ENCODE measurements around the gene SFMBT2.
"Not testable (repeated sequence)": the region's sequence is repeated elsewhere in the genome, so short reads cannot be mapped to it uniquely, and the experiment has no call there.

Gene SFMBT2

GRCh38 chr10:7401156-7401555, 9.7 kb downstream of the SFMBT2 start:
- no peak for DNase-seq (ENCODE audit: low read depth)

GRCh38 chr10:7400068-7400715, 10.6 kb downstream of the SFMBT2 start:
- no peak for DNase-seq (ENCODE audit: low read depth)

GRCh38 chr10:7399533-7399932, 11.3 kb downstream of the SFMBT2 start:
- DNase-seq (ENCODE audit: low read depth): no peak

- no peak for DNase-seq (ENCODE audit: low read depth)
Observed at GRCh38 chr10:7397049-7398035, 13.5 kb downstream of the SFMBT2 start.

GRCh38 chr10:7392301-7392700, 18.5 kb downstream of the SFMBT2 start:
- not testable (repeated sequence) for DNase-seq (ENCODE audit: low read depth)

- DNase-seq (ENCODE audit: low read depth): no peak
Observed at GRCh38 chr10:7391748-7392147, 19.1 kb downstream of the SFMBT2 start.

GRCh38 chr10:7390689-7391110, 20.1 kb downstream of the SFMBT2 start:
- DNase-seq (ENCODE audit: low read depth): not testable (repeated sequence)

GRCh38 chr10:7389844-7390243, 21.0 kb downstream of the SFMBT2 start:
- no peak for DNase-seq (ENCODE audit: low read depth)

- no peak for DNase-seq (ENCODE audit: low read depth)
Observed at GRCh38 chr10:7389346-7389745, 21.5 kb downstream of the SFMBT2 start.

GRCh38 chr10:7388602-7389001, 22.2 kb downstream of the SFMBT2 start:
- no peak for DNase-seq (ENCODE audit: low read depth)

- DNase-seq (ENCODE audit: low read depth): not testable (repeated sequence)
Observed at GRCh38 chr10:7388149-7388548, 22.7 kb downstream of the SFMBT2 start.

GRCh38 chr10:7385114-7385513, 25.7 kb downstream of the SFMBT2 start:
- DNase-seq (ENCODE audit: low read depth): no peak

- no peak for DNase-seq (ENCODE audit: low read depth)
Observed at GRCh38 chr10:7383442-7383841, 27.4 kb downstream of the SFMBT2 start.

GRCh38 chr10:7380704-7381241, 30.1 kb downstream of the SFMBT2 start:
- no peak for DNase-seq (ENCODE audit: low read depth)

GRCh38 chr10:7378602-7379403, 32.0 kb downstream of the SFMBT2 start:
- no peak for DNase-seq (ENCODE audit: low read depth)

GRCh38 chr10:7377614-7378248, 33.1 kb downstream of the SFMBT2 start:
- DNase-seq (ENCODE audit: low read depth): no peak

- DNase-seq (ENCODE audit: low read depth): no peak
Observed at GRCh38 chr10:7374795-7375194, 36.0 kb downstream of the SFMBT2 start.

GRCh38 chr10:7373039-7373438, 37.8 kb downstream of the SFMBT2 start:
- no peak for DNase-seq (ENCODE audit: low read depth)

- no peak for DNase-seq (ENCODE audit: low read depth)
Observed at GRCh38 chr10:7372504-7372903, 38.3 kb downstream of the SFMBT2 start.

GRCh38 chr10:7370511-7370910, 40.3 kb downstream of the SFMBT2 start:
- DNase-seq (ENCODE audit: low read depth): no peak

GRCh38 chr10:7365027-7365745, 45.6 kb downstream of the SFMBT2 start:
- no peak for DNase-seq (ENCODE audit: low read depth)
